ENCODE results near the gene KRTAP4-12. TPM values are rescaled to one million over a fixed set of nuclear protein-coding genes. Genes with fewer than 3 reads are reported as not detected.
"Not testable (repeated sequence)": the region's sequence is repeated elsewhere in the genome, so short reads cannot be mapped to it uniquely, and the experiment has no call there.

KRTAP4-12 gene
- total RNA-seq = not detected

- DNase-seq (ENCODE audit: low spot score); intact Hi-C loops (cut with DNase I); ATAC-seq: not testable (repeated sequence)
Measured at GRCh38 chr17:41123991-41124371, at the start of gene KRTAP4-12. KRTAP4-12 (minus strand) TSS chr17:41124182; CDS start chr17:41124122, 60 bp downstream.

GRCh38 chr17:41171886-41172285 lies 47.9 kb upstream of the KRTAP4-12 start:
- ATAC-seq = no peak
- DNase-seq (ENCODE audit: low spot score) = no peak
- intact Hi-C loops (cut with DNase I) = no loop called here

GRCh38 chr17:41168121-41168520 lies 44.1 kb upstream of the KRTAP4-12 start, which contains the start of gene KRTAP4-3:
KRTAP4-3 (minus strand) TSS chr17:41168221; CDS start chr17:41168172, 49 bp downstream.
- no peak for ATAC-seq
- intact Hi-C loops (cut with DNase I) = no loop called here
- DNase-seq (ENCODE audit: low spot score) = no peak

- intact Hi-C loops (cut with DNase I) = no loop called here
- DNase-seq (ENCODE audit: low spot score) (no peak), ATAC-seq (no peak)
Measured at GRCh38 chr17:41167561-41167960, 43.6 kb upstream of the KRTAP4-12 start.

GRCh38 chr17:41163828-41164227 lies 39.8 kb upstream of the KRTAP4-12 start:
- no peak for DNase-seq (ENCODE audit: low spot score)
- ATAC-seq = no peak
- intact Hi-C loops (cut with DNase I) = no loop called here

GRCh38 chr17:41160648-41161047 lies 36.7 kb upstream of the KRTAP4-12 start, which contains the start of gene KRTAP4-4:
KRTAP4-4 (minus strand) TSS chr17:41160748; CDS start chr17:41160691, 57 bp downstream.
- no peak for DNase-seq (ENCODE audit: low spot score)
- no peak for ATAC-seq
- intact Hi-C loops (cut with DNase I) = no loop called here

GRCh38 chr17:41160190-41160589 lies 36.2 kb upstream of the KRTAP4-12 start:
- DNase-seq (ENCODE audit: low spot score); ATAC-seq; intact Hi-C loops (cut with DNase I): not testable (repeated sequence)

- ATAC-seq (no peak), DNase-seq (ENCODE audit: low spot score) (no peak)
- intact Hi-C loops (cut with DNase I) = no loop called here
Measured at GRCh38 chr17:41153856-41154255, 29.9 kb upstream of the KRTAP4-12 start.

- ATAC-seq (no peak), DNase-seq (ENCODE audit: low spot score) (no peak)
- intact Hi-C loops (cut with DNase I) = no loop called here
Measured at GRCh38 chr17:41151525-41151924, 27.5 kb upstream of the KRTAP4-12 start.

- intact Hi-C loops (cut with DNase I) = no loop called here
- DNase-seq (ENCODE audit: low spot score) = no peak
- ATAC-seq = no peak
Measured at GRCh38 chr17:41150026-41150425, 26.0 kb upstream of the KRTAP4-12 start.

- ATAC-seq (no peak), DNase-seq (ENCODE audit: low spot score) (no peak)
- intact Hi-C loops (cut with DNase I) = loop anchor here (2.0 to 10.0 kb wide), 2 partner anchors 65 to 95 kb away; partner anchors contain the start of gene KRTAP9-4
Measured at GRCh38 chr17:41149652-41149985, 25.6 kb upstream of the KRTAP4-12 start, which contains the start of gene KRTAP4-5. KRTAP4-5 (minus strand) TSS chr17:41149825; CDS start chr17:41149767, 58 bp downstream.

GRCh38 chr17:41148971-41149651 lies 25.1 kb upstream of the KRTAP4-12 start:
- DNase-seq (ENCODE audit: low spot score); ATAC-seq: not testable (repeated sequence)
- intact Hi-C loops (cut with DNase I) = loop anchor here (2.0 to 10.0 kb wide), 2 partner anchors 66 to 96 kb away; partner anchors contain the start of gene KRTAP9-4

GRCh38 chr17:41147531-41148204 lies 23.7 kb upstream of the KRTAP4-12 start:
- intact Hi-C loops (cut with DNase I) = loop anchor here (2.0 to 10.0 kb wide), 2 partner anchors 67 to 97 kb away; partner anchors contain the start of gene KRTAP9-4
- no peak for ATAC-seq
- no peak for DNase-seq (ENCODE audit: low spot score)

- DNase-seq (ENCODE audit: low spot score) (no peak), ATAC-seq (no peak)
- intact Hi-C loops (cut with DNase I) = loop anchor here (10.0 kb wide), 1 partner anchor 100 kb away; the partner anchor contains the start of gene KRTAP9-4
Measured at GRCh38 chr17:41145261-41145660, 21.3 kb upstream of the KRTAP4-12 start.

GRCh38 chr17:41144846-41145245 lies 20.9 kb upstream of the KRTAP4-12 start:
- ATAC-seq (no peak), DNase-seq (ENCODE audit: low spot score) (no peak)
- intact Hi-C loops (cut with DNase I) = loop anchor here (10.0 kb wide), 1 partner anchor 100 kb away; the partner anchor contains the start of gene KRTAP9-4

GRCh38 chr17:41141361-41141760 lies 17.4 kb upstream of the KRTAP4-12 start:
- ATAC-seq (no peak), DNase-seq (ENCODE audit: low spot score) (no peak)
- intact Hi-C loops (cut with DNase I) = loop anchor here (10.0 kb wide), 1 partner anchor 103 kb away; the partner anchor contains the start of gene KRTAP9-4

- DNase-seq (ENCODE audit: low spot score) = no peak
- ATAC-seq = no peak
- intact Hi-C loops (cut with DNase I) = loop anchor here (10.0 kb wide), 1 partner anchor 104 kb away; the partner anchor contains the start of gene KRTAP9-4
Measured at GRCh38 chr17:41140360-41141131, 16.6 kb upstream of the KRTAP4-12 start, which contains the start of gene KRTAP4-6. KRTAP4-6 (minus strand) TSS chr17:41140544; CDS start chr17:41140487, 57 bp downstream.

- not testable (repeated sequence) for DNase-seq (ENCODE audit: low spot score); ATAC-seq
- intact Hi-C loops (cut with DNase I) = loop anchor here (10.0 kb wide), 1 partner anchor 105 kb away; the partner anchor contains the start of gene KRTAP9-4
Measured at GRCh38 chr17:41139865-41140264, 15.9 kb upstream of the KRTAP4-12 start.

Data from sciatic nerve (tissue), 2 donors.